Pancreas (tissue), 10 donors: Measurements from ENCODE around the gene STAG2. TPM values are rescaled to one million over a fixed set of nuclear protein-coding genes. Genes with fewer than 3 reads are reported as not detected.

ENCODE experiments used
- ATAC-seq, 4 donors: fragments of 200-7000 bp; cut with Tn5 transposase; one replicate each; pipeline versions ENCODE4 v1.8.0 to v1.9.1; 2020; ENCODE audit warnings: mild to moderate bottlenecking in 4 of 4, moderate library complexity in 4 of 4
- DNase-seq, 6 donors: peaks; one replicate each; pipeline ENCODE4 v3.0.0-alpha.2; 2020
- FAIRE-seq: peaks from 2 replicates; lab custom pipeline; 2012; peaks lifted over from hg19 to GRCh38; lab: Jason Lieb, UNC
- H3K27ac ChIP-seq, 4 donors: fragments of 200-600 bp; sonication (generic); 1 replicate in 3 of 4; 2 replicates in 1 of 4; pipeline versions ENCODE4 v1.5.0 to v1.8.0; 2020
- H3K27me3 ChIP-seq, 4 donors: fragments of 200-600 bp; one replicate each; pipeline ENCODE4 v1.8.0; 2021
- H3K36me3 ChIP-seq, 3 donors: fragments of 200-600 bp; sonication (generic) in 1 of 3; one replicate each; pipeline versions ENCODE4 v1.5.0 to v1.8.0; 2020 to 2021
- H3K4me1 ChIP-seq, 3 donors: fragments of 200-600 bp; one replicate each; pipeline ENCODE4 v1.8.0; 2021
- H3K4me3 ChIP-seq, 4 donors: fragments of 200-600 bp; sonication (generic) in 2 of 4; one replicate each; pipeline versions ENCODE4 v1.5.0 to v1.8.0; 2020 to 2021
- H3K9me3 ChIP-seq, 4 donors: fragments of 200-600 bp; one replicate each; pipeline ENCODE4 v1.8.0; 2021
- WGBS, 2 donors: extraction: QIAGEN DNeasy Blood & Tissue Kit; methylation state at CpG; one replicate each; pipeline ENCODE4 v1.1.7; 2013; 5-methylcytosine and 5-hydroxymethylcytosine counted together
- intact Hi-C, 3 donors: fragments of 100-400 bp; cut with DNase I; formaldehyde crosslinking; loops; one replicate each; pipeline versions ENCODE4 v1.11.1 to v1.14.2; 2022
- polyA plus RNA-seq, 2 donors: library from polyadenylated mRNA; stranded (reverse); fragments of 200-250 nt; gene quantifications; one replicate each; pipeline ENCODE4 v1.2.3, GENCODE V29; 2013
- total RNA-seq, 6 donors: library from RNA; stranded (reverse); fragmentation: NEBNext Ultra II Directional in 4 of 6; extraction: Animal tissue kit (Norgen Biotek cat#: 25700) in 4 of 6; gene quantifications; one replicate each; pipeline versions ENCODE4 v1.2.1 to v1.2.4, GENCODE V29; 2021 to 2023
- TF ChIP-seq, protein P1 (sequence below), 4 donors: fragments of 200-600 bp; sonication (generic) in 3 of 4; IDR thresholded peaks; one replicate each; pipeline versions ENCODE4 v1.5.0 to v1.8.0; 2021; ENCODE audit warnings: antibody characterized with exemption in 4 of 4
- donor health status: healthy with polysubstance abuse.
- donor health status: DM: no; HTN: no; CAD: no; lungs with moderate emphysema.
- donor health status: DM: no; HTN: no; CAD: no.
- donor health status: control.
- donor health status: control.
- donor health status: Bipolar disorder and iron deficiency.
- donor health status: DM: yes; HTN: yes; CAD: no.
- donor health status: DM: no; HTN: no; CAD: no.
- donor health status: DM: no; HTN: no; CAD: no.
- donor health status: DM: yes; HTN: yes; CAD: no.

Gene STAG2
- total and polyA plus RNA-seq, 8 donors: 7.1 to 42.8 (median 28.3) TPM

DNA sequence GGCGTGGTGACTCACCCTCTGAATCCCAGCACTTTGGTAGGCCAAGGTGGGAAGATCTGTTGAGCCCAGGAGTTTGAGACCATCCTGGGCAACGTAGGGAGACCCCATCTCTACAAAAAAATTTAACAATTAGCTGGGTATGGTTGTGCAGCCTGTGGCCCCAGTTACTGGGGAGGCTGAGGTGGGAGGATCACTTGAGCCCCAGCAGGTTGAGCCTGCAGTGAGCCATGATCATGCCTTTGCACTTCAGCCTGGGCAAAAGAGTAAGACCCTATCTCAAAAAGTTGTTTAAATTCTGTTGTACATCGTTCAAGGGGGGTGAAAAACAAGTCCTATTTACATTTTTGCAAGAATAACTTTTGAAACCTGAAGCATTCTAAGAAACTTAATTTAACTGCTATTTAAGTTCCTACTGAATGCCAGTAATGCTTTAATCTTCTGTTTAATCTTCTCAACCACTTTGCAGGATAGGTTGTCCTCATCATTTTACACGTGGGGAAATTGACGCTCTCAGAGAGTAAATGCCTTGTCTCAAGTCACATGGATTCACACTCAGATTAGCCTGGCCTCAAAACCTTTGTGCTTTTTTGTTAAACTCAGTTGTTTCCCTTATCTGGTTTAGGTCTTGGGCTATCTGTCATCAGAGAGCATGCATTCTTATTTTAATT is 7.0 kb downstream of the STAG2 start:
- no peak for ATAC-seq
- 41 to 52% methylated on average over 5 of the region's 5 CpGs for WGBS, 2 donors
- TF ChIP-seq, protein P1, sequence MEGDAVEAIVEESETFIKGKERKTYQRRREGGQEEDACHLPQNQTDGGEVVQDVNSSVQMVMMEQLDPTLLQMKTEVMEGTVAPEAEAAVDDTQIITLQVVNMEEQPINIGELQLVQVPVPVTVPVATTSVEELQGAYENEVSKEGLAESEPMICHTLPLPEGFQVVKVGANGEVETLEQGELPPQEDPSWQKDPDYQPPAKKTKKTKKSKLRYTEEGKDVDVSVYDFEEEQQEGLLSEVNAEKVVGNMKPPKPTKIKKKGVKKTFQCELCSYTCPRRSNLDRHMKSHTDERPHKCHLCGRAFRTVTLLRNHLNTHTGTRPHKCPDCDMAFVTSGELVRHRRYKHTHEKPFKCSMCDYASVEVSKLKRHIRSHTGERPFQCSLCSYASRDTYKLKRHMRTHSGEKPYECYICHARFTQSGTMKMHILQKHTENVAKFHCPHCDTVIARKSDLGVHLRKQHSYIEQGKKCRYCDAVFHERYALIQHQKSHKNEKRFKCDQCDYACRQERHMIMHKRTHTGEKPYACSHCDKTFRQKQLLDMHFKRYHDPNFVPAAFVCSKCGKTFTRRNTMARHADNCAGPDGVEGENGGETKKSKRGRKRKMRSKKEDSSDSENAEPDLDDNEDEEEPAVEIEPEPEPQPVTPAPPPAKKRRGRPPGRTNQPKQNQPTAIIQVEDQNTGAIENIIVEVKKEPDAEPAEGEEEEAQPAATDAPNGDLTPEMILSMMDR (IDR thresholded peaks at IDR 0.05): no peak
- DNase-seq: no peak
- Histone ChIP-seq H3K27ac (no peak overlapping the region), H3K4me3 (no peak overlapping the region), H3K9me3 (no peaks in the 10 kb centered on the region), H3K27me3 (no peaks in the 10 kb centered on the region), H3K36me3 (no peaks in the 10 kb centered on the region), H3K4me1 (peaks cover 0 to 21% (median 4%) of the 10 kb centered on the region in 3 donors)
- intact Hi-C loops: no loop called here
- FAIRE-seq: no peak

DNA sequence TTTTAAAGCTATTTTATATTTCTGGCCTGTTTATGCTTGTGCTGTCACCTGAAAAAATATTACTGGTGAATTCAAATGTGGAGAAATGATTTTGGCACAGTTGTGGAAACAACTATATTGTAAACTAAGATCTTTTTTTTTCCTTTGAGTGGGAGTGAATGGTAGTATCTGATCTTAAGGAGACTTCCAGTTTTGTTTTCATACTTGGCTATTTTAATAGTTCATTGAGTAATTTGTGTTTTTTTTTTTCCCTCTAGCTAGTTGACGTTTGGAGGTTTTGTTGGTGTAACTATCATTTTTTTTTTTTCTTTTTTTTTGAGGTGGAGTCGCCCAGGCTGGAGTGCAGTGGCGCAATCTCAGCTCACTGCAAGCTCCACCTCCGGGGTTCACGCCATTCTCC is 10.5 kb downstream of the STAG2 start:
- FAIRE-seq (no peak), ATAC-seq (no peak), DNase-seq (no peak)
- H3K4me3 ChIP-seq: no peak overlapping the region
- no peaks in the 10 kb centered on the region for H3K36me3 ChIP-seq
- H3K9me3 ChIP-seq: no peaks in the 10 kb centered on the region
- H3K4me1 ChIP-seq: peaks cover 0 to 9% (median 8%) of the 10 kb centered on the region in 3 donors
- TF ChIP-seq, protein P1 (IDR thresholded peaks at IDR 0.05): no peak
- H3K27ac ChIP-seq: no peak overlapping the region
- 57 to 64% methylated on average over 5 of the region's 5 CpGs for WGBS, 2 donors
- intact Hi-C loops: no loop called here
- H3K27me3 ChIP-seq: no peaks in the 10 kb centered on the region

DNA sequence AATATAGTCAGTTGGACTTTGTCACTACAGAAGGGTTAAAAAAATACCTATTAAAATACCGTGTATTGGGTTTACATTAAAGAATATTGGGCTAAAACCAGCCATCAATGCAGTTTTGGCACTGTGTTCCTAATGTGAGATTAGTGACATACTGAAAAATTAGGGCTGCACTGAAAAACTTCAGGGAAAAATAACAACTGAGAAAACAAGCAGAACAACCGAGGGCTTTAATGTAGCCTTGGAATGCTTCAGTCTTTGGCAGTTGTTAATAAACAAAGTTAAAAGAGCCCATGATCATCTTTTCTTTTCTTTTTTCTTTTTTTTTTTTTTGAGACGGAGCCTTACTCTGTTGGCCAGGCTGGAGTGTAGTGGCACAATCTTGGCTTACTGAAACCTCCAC is 12.4 kb downstream of the STAG2 start:
- DNase-seq: no peak
- intact Hi-C loops: no loop called here
- Histone ChIP-seq H3K27me3 (no peaks in the 10 kb centered on the region), H3K9me3 (no peaks in the 10 kb centered on the region), H3K4me3 (no peak overlapping the region), H3K27ac (peak overlapping the region in 2 of 4 donors; percentile 19 to 74), H3K4me1 (peaks cover 0 to 9% (median 8%) of the 10 kb centered on the region in 3 donors), H3K36me3 (no peaks in the 10 kb centered on the region)
- WGBS, 2 donors: 18 to 31% methylated on average over 3 of the region's 3 CpGs
- FAIRE-seq: no peak
- ATAC-seq: peak; percentile 16 to 54 (median 44)
- TF ChIP-seq, protein P1 (IDR thresholded peaks at IDR 0.05): no peak

DNA sequence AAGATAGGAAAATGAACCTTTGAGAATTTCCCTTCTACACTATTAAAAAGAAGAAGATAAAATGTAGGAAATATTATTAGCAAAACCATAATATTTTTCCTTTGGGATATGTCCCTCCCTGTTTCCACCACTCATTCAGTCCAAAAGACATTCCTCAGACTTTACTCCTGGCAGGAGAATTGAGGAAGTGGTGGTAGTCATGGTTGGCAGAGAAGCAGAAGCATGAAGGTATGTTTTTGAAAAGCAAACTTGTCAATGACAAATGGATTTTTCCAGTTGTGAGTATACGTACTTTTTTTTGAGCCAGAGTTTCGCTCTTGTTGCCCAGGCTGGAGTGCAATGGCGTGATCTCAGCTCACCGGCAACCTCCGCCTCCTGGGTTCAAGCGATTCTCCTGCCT is 13.7 kb downstream of the STAG2 start:
- FAIRE-seq (no peak), DNase-seq (peak in 1 of 6 donors; percentile 11), ATAC-seq (peak; percentile 67 to 74 (median 70))
- no peaks in the 10 kb centered on the region for H3K9me3 ChIP-seq
- intact Hi-C loops: no loop called here
- TF ChIP-seq, protein P1 (IDR thresholded peaks at IDR 0.05): no peak
- WGBS, 2 donors: 32 to 51% methylated on average over 6 of the region's 6 CpGs
- no peak overlapping the region for H3K4me3 ChIP-seq
- no peaks in the 10 kb centered on the region for H3K27me3 ChIP-seq
- no peaks in the 10 kb centered on the region for H3K36me3 ChIP-seq
- peaks cover 0 to 9% (median 8%) of the 10 kb centered on the region in 3 donors for H3K4me1 ChIP-seq
- peak overlapping the region in 2 of 4 donors; percentile 50 to 74 for H3K27ac ChIP-seq

DNA sequence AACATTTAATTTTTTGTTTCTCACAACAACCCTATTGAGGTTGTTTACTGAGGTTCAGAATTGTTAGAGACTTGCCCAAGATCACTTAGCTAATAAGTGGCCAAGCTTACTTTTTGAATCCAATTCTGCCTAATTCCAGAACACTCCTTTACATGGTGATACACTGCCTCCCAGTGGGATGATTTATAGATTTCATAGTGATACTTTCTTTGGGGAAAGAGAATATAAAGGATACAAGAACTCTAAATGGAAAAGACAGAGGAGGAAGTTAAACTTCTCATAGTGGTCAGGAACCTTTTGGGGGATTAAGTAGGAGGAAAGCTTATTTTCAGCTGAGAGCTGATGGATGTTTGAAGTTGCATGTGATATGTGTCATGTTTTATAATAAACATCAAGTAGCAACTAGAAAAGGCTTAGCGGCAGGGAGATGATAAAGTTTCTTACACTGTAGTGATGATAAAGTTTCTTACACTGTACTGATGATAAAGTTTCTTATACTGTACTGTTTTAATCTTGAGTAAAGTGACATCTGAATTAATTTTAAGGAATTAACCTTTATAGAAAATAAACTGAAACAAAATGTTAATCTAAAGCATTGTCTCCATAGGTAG is 15.3 kb downstream of the STAG2 start:
- H3K36me3 ChIP-seq: no peaks in the 10 kb centered on the region
- no peaks in the 10 kb centered on the region for H3K9me3 ChIP-seq
- peaks cover 0 to 11% (median 7%) of the 10 kb centered on the region in 3 donors for H3K4me1 ChIP-seq
- intact Hi-C loops: no loop called here
- FAIRE-seq: no peak
- TF ChIP-seq, protein P1 (IDR thresholded peaks at IDR 0.05): peak in 1 of 4 donors; percentile 10
- ATAC-seq: peak; percentile 60 to 83 (median 80)
- 34 to 50% methylated on average over 1 of the region's 1 CpG for WGBS, 2 donors
- DNase-seq: no peak
- H3K4me3 ChIP-seq: no peak overlapping the region
- peak overlapping the region in 1 of 4 donors; percentile 50 for H3K27ac ChIP-seq
- no peaks in the 10 kb centered on the region for H3K27me3 ChIP-seq
